ENCODE data around the gene CD8B2. TPM values are rescaled to one million over a fixed set of nuclear protein-coding genes. Genes with fewer than 3 reads are reported as not detected.
"Not testable (repeated sequence)": the region's sequence is repeated elsewhere in the genome, so short reads cannot be mapped to it uniquely, and the experiment has no call there.

Gene CD8B2
- polyA plus RNA-seq, 1 of the 3 experiments (the other 2 are of a cell fraction) = not detected

GRCh38 chr2:106565599-106565998, 78.4 kb downstream of the CD8B2 start:
- POLR2A ChIA-PET = no interaction called here
- no peak overlapping the region for H3K4me2 ChIP-seq

GRCh38 chr2:106566050-106566449, 78.9 kb downstream of the CD8B2 start:
- no peak overlapping the region for H3K9ac ChIP-seq
- H3K9me2 ChIP-seq = no peaks in the 10 kb centered on the region
- H3K27me3 ChIP-seq (ENCODE audit: insufficient read depth) = no peaks in the 10 kb centered on the region
- 36% methylated on average over 6 of the region's 6 CpGs for WGBS (ENCODE audit: low lambda C conversion rate)
- H3K27ac ChIP-seq (ENCODE audit: low read depth in 2 of 2, low read length in 1 of 2) = no peak overlapping the region
- TF ChIP-seq NFIC (IDR thresholded peaks at IDR 0.05; ENCODE audit: borderline replicate concordance) = no peak
- no peak for TF ChIP-seq RXRA (IDR thresholded peaks at IDR 0.05; ENCODE audit: borderline replicate concordance, low read depth)
- TF ChIP-seq, protein P1, sequence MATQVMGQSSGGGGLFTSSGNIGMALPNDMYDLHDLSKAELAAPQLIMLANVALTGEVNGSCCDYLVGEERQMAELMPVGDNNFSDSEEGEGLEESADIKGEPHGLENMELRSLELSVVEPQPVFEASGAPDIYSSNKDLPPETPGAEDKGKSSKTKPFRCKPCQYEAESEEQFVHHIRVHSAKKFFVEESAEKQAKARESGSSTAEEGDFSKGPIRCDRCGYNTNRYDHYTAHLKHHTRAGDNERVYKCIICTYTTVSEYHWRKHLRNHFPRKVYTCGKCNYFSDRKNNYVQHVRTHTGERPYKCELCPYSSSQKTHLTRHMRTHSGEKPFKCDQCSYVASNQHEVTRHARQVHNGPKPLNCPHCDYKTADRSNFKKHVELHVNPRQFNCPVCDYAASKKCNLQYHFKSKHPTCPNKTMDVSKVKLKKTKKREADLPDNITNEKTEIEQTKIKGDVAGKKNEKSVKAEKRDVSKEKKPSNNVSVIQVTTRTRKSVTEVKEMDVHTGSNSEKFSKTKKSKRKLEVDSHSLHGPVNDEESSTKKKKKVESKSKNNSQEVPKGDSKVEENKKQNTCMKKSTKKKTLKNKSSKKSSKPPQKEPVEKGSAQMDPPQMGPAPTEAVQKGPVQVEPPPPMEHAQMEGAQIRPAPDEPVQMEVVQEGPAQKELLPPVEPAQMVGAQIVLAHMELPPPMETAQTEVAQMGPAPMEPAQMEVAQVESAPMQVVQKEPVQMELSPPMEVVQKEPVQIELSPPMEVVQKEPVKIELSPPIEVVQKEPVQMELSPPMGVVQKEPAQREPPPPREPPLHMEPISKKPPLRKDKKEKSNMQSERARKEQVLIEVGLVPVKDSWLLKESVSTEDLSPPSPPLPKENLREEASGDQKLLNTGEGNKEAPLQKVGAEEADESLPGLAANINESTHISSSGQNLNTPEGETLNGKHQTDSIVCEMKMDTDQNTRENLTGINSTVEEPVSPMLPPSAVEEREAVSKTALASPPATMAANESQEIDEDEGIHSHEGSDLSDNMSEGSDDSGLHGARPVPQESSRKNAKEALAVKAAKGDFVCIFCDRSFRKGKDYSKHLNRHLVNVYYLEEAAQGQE (IDR thresholded peaks at IDR 0.05; ENCODE audit: low read depth, low read length) = no peak
- no peak for TF ChIP-seq YY1 (IDR thresholded peaks at IDR 0.05; ENCODE audit: low read depth)
- TF ChIP-seq, protein P2, sequence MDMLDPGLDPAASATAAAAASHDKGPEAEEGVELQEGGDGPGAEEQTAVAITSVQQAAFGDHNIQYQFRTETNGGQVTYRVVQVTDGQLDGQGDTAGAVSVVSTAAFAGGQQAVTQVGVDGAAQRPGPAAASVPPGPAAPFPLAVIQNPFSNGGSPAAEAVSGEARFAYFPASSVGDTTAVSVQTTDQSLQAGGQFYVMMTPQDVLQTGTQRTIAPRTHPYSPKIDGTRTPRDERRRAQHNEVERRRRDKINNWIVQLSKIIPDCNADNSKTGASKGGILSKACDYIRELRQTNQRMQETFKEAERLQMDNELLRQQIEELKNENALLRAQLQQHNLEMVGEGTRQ (IDR thresholded peaks at IDR 0.05; ENCODE audit: borderline replicate concordance, low read depth, low read length) = no peak
- TF ChIP-seq ELF1 (IDR thresholded peaks at IDR 0.05) = no peak
- TF ChIP-seq, protein P3, sequence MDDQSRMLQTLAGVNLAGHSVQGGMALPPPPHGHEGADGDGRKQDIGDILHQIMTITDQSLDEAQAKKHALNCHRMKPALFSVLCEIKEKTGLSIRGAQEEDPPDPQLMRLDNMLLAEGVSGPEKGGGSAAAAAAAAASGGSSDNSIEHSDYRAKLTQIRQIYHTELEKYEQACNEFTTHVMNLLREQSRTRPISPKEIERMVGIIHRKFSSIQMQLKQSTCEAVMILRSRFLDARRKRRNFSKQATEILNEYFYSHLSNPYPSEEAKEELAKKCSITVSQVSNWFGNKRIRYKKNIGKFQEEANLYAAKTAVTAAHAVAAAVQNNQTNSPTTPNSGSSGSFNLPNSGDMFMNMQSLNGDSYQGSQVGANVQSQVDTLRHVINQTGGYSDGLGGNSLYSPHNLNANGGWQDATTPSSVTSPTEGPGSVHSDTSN (IDR thresholded peaks at IDR 0.05) = no peak
- no peak for TF ChIP-seq SMC3 (IDR thresholded peaks at IDR 0.05; ENCODE audit: low read depth, low read length)
- no peak for TF ChIP-seq POLR2AphosphoS5 (IDR thresholded peaks at IDR 0.05; ENCODE audit: low read depth, low read length)
- TF ChIP-seq EP300 (IDR thresholded peaks at IDR 0.05; ENCODE audit: borderline replicate concordance in 1 of 2, low read depth in 1 of 2, low read length in 1 of 2) = no peak
- TF ChIP-seq GATA2 (CRISPR knock-in tag; IDR thresholded peaks at IDR 0.05) = no peak
- TF ChIP-seq JUND (IDR thresholded peaks at IDR 0.05) = no peak
- no peak for TF ChIP-seq FOXM1 (IDR thresholded peaks at IDR 0.05; ENCODE audit: low read depth)
- TF ChIP-seq CHD2 (IDR thresholded peaks at IDR 0.05; ENCODE audit: low read length, partially characterized antibody) = no peak
- TF ChIP-seq FOXJ3 (CRISPR knock-in tag; IDR thresholded peaks at IDR 0.05) = no peak
- POLR2A ChIA-PET = interaction anchor here (0.8 to 1.3 kb wide), 2 partner anchors 10 to 16 kb away, joined by 3 to 6 read pairs; no protein-coding TSS in a partner anchor
- peaks cover 0 to 28% of the 10 kb centered on the region in 2 experiments; a peak in 2 of 4 replicates for H3K4me1 ChIP-seq (ENCODE audit: control insufficient read depth in 1 of 2, insufficient read depth in 2 of 2, low read depth in 1 of 2, low read length in 1 of 2)
- H3K9me3 ChIP-seq = no peaks in the 10 kb centered on the region
- H2AFZ ChIP-seq (ENCODE audit: low read depth) = no peak overlapping the region
- CTCF ChIA-PET = interaction anchor here (10.7 kb wide), 1 partner anchor 15 kb away, joined by 294 read pairs; no protein-coding TSS in a partner anchor
- H3K36me3 ChIP-seq (replicated peaks in 1 of 2; ENCODE audit: control insufficient read depth in 1 of 2, insufficient read depth in 2 of 2, low read length in 1 of 2) = no peaks in the 10 kb centered on the region
- DNase-seq = no peak
- H3K79me2 ChIP-seq (ENCODE audit: insufficient read depth) = no peaks in the 10 kb centered on the region
- no peaks in the 10 kb centered on the region for H4K20me1 ChIP-seq (ENCODE audit: insufficient read depth)
- no peak overlapping the region for H3K4me3 ChIP-seq (ENCODE audit: low read depth in 2 of 2, low read length in 1 of 2)
- no peaks in the 10 kb centered on the region for H3F3A ChIP-seq (replicated peaks; ENCODE audit: insufficient read depth)
- H3K4me2 ChIP-seq = no peak overlapping the region

More at GRCh38 chr2:106565599-106565998, 78.4 kb downstream of the CD8B2 start:
- Histone ChIP-seq H3K9me2 (no peaks in the 10 kb centered on the region), H3K9ac (no peak overlapping the region), H4K20me1 (ENCODE audit: insufficient read depth) (no peaks in the 10 kb centered on the region), H3K27me3 (ENCODE audit: insufficient read depth) (no peaks in the 10 kb centered on the region), H3K4me1 (ENCODE audit: control insufficient read depth in 1 of 2, insufficient read depth in 2 of 2, low read depth in 1 of 2, low read length in 1 of 2) (peaks cover 0 to 30% of the 10 kb centered on the region in 2 experiments; a peak in 2 of 4 replicates), H3K79me2 (ENCODE audit: insufficient read depth) (no peaks in the 10 kb centered on the region), H3K36me3 (replicated peaks in 1 of 2; ENCODE audit: control insufficient read depth in 1 of 2, insufficient read depth in 2 of 2, low read length in 1 of 2) (no peaks in the 10 kb centered on the region), H3K9me3 (no peaks in the 10 kb centered on the region), H3K27ac (ENCODE audit: low read depth in 2 of 2, low read length in 1 of 2) (no peak overlapping the region), H3F3A (replicated peaks; ENCODE audit: insufficient read depth) (no peaks in the 10 kb centered on the region), H2AFZ (ENCODE audit: low read depth) (no peak overlapping the region), H3K4me3 (ENCODE audit: low read depth in 2 of 2, low read length in 1 of 2) (no peak overlapping the region)
- no peak for TF ChIP-seq YY1 (IDR thresholded peaks at IDR 0.05; ENCODE audit: low read depth)
- CTCF ChIA-PET = interaction anchor here (10.7 kb wide), 1 partner anchor 15 kb away, joined by 294 read pairs; no protein-coding TSS in a partner anchor
- no peak for DNase-seq
- WGBS (ENCODE audit: low lambda C conversion rate) = 40% methylated on average over 2 of the region's 2 CpGs

- H3K4me2 ChIP-seq; H3K27me3 ChIP-seq (ENCODE audit: insufficient read depth); H3K9me2 ChIP-seq: not testable (repeated sequence)
Measured at GRCh38 chr2:106566484-106566883, 79.3 kb downstream of the CD8B2 start.

More at GRCh38 chr2:106566484-106566883, 79.3 kb downstream of the CD8B2 start:
- peaks cover 0 to 24% of the 10 kb centered on the region in 2 experiments; a peak in 2 of 4 replicates for H3K4me1 ChIP-seq (ENCODE audit: control insufficient read depth in 1 of 2, insufficient read depth in 2 of 2, low read depth in 1 of 2, low read length in 1 of 2)
- not testable (repeated sequence) for H3K36me3 ChIP-seq (replicated peaks in 1 of 2; ENCODE audit: control insufficient read depth in 1 of 2, insufficient read depth in 2 of 2, low read length in 1 of 2); DNase-seq; H3K4me3 ChIP-seq (ENCODE audit: low read depth in 2 of 2, low read length in 1 of 2); H3K27ac ChIP-seq (ENCODE audit: low read depth in 2 of 2, low read length in 1 of 2); H3K9ac ChIP-seq; H3F3A ChIP-seq (replicated peaks; ENCODE audit: insufficient read depth); H3K79me2 ChIP-seq (ENCODE audit: insufficient read depth); H3K9me3 ChIP-seq; H4K20me1 ChIP-seq (ENCODE audit: insufficient read depth); H2AFZ ChIP-seq (ENCODE audit: low read depth)
- ChIA-PET POLR2A (interaction anchor here (0.8 to 1.3 kb wide), 2 partner anchors 10 to 16 kb away, joined by 3 to 6 read pairs; no protein-coding TSS in a partner anchor), CTCF (interaction anchor here (1.3 to 10.7 kb wide), 2 partner anchors 14 to 24 kb away, joined by 7 to 294 read pairs; no protein-coding TSS in a partner anchor)

All from SK-N-SH (cell line).